Measurements from ENCODE around the gene ACTRT1.

- TF ChIP-seq PML (IDR thresholded peaks at IDR 0.05; ENCODE audit: low read length) (no peak), SUZ12 (IDR thresholded peaks at IDR 0.05; ENCODE audit: unreplicated experiment) (no peak), POLR2A (IDR thresholded peaks at IDR 0.05; ENCODE audit: low read depth, low read length) (no peak), CTCF (IDR thresholded peaks at IDR 0.05 in 2 of 3, conservative IDR thresholded peaks at IDR 0.05 in 1 of 3; ENCODE audit: control insufficient read depth in 2 of 3, extremely low read depth in 1 of 3, insufficient read depth in 1 of 3, low read depth in 3 of 3, low read length in 3 of 3) (no peak), RELA (IDR thresholded peaks at IDR 0.05; ENCODE audit: borderline replicate concordance, partially characterized antibody) (no peak)
Observed at GRCh38 chrX:128021566-128021965, 30.6 kb downstream of the ACTRT1 start.

All from GM12878 (cell line).